ENCODE data around the gene HAGHL.

Gene HAGHL

DNA sequence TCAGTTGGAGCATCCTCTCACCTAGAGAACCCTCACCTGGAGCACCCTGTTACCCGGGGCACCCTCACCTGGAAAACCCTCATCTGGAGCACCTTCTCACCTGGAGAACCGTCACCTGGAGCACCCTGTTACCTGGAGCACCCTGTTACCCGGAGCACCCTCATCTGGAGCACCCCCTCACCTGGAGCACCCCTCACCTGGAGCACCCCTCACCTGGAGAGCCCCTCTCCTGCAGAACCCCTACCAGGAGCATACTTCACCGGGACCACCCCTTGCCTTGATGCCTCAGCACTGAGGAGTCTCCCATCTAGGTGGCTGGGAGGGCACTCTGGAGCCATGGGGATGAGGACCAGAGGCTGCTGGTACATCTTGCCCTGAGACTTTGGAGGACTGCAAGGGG lies 17.9 kb upstream of the HAGHL start:
- DNase-seq (ENCODE audit: low read depth), result no peak

DNA sequence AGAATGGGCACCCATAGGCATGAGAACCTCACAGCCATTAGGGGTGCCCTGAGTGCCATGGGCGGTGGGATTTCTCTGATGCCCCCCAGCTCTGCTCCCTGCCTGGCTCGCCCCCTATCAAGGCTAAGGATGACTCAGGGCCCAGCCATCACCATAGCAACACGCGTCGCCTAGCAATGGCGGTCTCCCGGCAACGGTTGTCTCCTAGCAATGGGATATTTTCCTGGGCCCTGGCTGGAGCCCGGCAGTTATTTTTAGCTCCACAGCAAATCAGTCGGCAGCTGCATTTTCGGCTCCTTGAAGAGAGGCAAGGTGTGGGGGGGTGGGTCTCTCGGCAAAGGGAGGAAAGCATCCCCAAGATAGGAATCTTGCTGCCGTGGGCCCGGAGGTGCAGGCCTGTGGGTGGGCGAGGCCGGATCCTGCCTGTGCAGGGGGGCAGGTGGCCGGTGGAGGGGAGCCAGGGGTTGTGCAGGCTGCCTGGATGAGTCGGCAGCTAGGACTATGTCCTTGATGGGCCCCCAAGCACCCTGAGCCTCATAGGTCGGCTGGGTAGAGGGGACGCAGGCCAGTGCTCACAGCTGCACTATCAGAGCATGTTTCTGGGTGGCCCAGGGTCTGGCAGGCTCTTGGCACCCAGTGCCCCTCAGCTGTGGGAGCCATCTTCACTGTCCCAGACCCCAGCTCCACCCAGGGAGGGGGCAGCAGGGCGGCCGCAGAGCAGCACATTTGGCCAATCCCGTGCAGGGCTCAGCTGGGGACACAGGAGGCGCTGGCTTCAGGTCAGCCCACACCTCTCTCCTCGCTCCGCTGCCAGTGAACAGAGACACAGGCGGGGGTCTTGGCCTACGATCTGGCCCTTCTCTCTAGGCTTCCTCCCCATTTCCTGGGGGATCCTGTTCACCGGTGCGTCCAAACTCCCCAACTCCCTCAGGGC lies 17.1 kb upstream of the HAGHL start:
- DNase-seq (ENCODE audit: low read depth), result no peak

DNA sequence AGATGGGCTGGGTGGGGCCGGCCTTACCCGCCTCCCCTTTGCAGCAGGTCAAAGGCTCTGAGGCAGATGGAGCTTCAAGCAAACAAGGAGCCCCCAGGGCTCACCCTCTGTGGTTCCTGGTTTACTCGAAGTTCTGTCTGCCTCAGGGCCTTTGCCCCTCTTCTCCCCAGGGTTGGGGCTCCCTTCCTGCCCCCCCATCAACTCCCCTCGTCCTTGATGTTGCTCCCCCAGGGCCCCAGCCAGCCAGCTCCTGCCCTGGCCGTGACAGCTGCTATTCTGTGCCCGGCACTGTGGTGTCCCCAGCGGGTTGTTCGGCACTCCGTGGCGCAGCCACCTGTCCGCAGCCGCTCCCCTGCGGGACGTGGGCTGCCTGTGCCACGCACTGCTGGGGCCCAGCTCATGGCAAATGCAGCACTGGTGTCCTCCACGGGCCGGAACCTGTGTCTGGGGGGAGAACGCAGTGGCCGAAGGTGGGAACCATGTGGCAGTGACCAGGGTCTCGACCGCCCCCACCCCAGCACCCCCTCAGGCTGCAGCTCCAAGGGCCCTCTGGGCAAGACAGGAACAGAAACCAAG lies 16.3 kb upstream of the HAGHL start:
- DNase-seq (ENCODE audit: low read depth), result no peak

DNA sequence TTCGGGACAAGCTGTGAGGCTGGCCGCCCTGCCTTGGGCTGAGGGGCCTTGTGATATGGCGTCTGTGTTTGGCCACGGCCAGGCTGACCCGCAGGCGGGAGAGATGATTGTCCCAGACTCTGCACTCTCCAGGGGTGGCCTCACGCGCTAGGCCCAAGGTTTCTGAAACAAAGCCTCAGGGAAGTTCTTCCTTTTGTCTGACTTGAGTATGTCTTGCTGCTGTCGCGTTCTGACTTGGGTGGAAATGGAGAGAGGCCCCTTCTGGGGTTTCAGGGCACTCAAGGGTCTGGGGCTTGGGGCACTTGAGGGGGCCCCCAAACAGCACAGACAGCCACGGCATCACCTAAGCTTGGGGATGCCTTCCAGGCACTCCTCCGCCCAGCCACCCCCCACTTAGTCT lies 15.8 kb upstream of the HAGHL start:
- DNase-seq (ENCODE audit: low read depth), result no peak

DNA sequence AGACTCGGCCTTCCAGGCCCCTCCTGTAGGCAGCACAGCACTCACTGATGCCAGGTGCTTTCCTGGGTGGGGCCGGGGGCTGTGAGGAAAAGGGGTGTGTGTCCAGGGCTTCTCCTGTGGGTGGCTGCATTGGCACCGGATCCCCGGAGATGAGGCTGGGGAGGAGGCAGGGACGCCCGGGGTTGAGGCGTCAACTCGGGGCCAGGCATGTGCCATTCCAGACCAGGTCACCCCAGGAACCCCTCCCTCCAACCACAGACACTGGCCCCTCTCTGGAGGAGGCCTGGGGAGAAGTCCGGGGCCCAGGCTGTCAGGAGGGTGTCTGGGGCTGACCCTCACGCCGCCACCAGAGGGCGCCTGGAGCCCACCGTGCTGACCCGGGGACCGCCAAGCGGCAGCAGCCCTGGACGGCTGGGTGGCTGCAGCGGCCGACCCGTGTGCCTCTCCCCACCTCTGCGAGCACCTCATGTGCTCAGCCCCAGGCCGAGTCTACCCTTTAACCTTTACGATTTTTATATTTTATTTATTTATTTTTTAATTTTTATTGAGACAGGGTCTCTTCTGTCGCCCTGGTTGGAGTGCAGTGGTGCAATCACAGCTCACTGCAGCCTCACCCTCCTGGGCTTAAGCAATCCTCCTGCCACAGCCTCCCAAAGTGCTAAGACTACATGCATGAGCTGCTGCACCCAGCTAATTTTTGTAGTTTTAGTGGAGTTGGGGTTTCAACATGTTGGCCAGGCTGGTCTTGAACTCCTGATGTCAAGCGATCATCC lies 15.2 kb upstream of the HAGHL start:
- DNase-seq (ENCODE audit: low read depth), result no peak

DNA sequence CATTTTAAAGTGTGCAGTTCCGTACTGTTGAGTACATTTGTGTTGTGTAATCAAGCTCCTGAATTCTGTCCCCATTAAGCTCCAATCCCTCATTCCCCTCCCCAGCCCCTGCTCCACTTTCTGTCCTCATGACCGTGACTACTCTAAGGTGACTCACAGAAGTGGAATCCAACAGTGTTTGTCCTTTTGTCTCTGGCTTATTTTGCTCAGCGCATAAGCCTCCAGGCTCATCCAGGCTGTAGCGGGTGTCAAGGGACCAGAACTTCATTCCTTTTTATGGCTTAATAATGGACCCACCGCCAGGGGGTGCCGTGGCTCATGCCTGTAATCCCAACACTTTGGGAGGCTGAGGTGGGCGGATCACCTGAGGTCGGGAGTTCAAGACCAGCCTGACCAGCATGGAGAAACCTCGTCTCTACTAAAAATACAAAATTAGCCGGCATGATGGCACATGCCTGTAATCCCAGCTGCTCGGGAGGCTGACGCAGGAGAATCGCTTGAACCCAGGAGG lies 14.1 kb upstream of the HAGHL start:
- peak; percentile 89 for DNase-seq (ENCODE audit: low read depth)

DNA sequence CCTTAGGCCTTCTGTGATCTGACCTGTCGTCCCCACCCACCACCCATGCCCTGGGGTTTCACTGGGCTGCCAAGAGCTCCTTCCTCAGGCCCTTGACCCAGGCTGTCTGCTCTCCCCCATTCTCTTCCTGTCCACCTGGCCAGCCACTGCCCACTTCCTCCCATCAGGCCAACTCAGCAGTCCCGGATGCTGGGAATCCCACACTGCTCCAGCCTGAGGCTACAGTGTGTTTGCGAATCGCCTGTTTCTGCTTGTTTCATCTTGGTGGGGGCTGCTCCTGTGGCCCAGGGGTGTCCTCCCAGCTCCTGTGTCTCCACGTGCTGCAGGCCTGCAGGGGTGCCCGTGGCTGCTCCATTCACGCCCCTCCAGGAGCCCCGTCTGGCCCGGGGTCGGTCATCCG lies 12.8 kb upstream of the HAGHL start:
- no peak for DNase-seq (ENCODE audit: low read depth)

DNA sequence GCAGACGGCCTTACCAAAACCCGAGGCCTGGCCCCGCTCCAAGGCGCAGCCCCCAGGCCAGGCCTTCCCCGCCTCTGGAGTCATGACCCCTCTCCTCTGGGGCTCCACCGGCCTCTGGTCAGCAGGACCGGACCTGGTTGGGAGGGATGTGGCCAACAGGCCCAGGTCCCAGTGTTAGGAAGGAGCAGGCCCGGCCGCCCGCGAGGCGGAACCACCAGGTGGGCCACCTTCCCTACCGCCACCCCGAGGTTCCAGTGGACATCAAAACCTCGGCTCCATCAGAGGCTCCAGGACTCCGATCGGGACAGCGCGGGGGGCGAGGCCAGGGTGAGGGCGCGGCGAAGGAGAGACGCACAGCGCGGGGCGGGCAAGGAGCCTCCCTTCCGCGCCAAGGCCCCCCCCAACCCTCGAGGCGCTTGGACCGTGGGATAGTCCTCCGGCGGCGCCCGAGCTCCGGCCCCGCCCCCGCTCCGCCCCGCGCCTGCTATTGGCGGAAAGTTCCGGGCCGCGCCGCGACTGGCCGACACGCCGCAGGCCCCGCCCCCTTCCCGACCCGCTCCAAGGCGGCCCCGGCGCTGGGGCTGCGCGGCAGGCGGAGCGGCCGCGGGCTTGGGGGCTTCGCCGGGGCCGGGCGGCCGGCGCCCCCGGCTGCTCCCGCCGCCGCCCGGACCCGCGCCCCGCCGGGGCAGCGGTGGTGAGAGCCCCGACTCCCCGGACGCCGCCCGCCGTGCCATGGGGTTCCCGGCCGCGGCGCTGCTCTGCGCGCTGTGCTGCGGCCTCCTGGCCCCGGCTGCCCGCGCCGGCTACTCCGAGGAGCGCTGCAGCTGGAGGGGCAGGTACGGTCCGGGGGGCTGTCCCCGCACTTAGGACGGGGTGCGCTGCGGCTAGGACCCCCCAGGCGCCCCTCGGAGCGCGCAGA lies 12.1 kb upstream of the HAGHL start, which contains the start of gene METRN:
Gene METRN, plus strand, starts transcription at position 561 of the 919 bp plus-strand sequence. Its CDS starts 172 bp downstream, at position 733.
- DNase-seq (ENCODE audit: low read depth), result peak; percentile 78

DNA sequence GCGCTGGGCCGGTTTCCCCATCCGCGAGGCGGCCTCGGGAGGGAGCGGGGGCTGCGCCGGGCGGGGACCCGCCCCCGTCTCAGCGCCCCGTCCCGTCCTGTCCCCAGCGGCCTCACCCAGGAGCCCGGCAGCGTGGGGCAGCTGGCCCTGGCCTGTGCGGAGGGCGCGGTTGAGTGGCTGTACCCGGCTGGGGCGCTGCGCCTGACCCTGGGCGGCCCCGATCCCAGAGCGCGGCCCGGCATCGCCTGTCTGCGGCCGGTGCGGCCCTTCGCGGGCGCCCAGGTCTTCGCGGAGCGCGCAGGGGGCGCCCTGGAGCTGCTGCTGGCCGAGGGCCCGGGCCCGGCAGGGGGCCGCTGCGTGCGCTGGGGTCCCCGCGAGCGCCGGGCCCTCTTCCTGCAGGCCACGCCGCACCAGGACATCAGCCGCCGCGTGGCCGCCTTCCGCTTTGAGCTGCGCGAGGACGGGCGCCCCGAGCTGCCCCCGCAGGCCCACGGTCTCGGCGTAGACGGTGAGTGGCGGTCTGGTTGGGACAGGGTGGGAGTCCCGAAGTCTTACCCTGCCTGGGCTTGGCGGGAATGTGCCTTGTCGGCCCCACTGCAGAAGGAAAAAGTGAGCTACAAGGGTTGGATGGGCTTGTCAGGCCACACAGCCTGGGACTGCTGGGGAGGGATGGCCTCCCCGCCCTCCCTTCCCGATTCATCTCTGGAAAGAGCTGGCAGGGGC lies 11.3 kb upstream of the HAGHL start:
- no peak for DNase-seq (ENCODE audit: low read depth)

DNA sequence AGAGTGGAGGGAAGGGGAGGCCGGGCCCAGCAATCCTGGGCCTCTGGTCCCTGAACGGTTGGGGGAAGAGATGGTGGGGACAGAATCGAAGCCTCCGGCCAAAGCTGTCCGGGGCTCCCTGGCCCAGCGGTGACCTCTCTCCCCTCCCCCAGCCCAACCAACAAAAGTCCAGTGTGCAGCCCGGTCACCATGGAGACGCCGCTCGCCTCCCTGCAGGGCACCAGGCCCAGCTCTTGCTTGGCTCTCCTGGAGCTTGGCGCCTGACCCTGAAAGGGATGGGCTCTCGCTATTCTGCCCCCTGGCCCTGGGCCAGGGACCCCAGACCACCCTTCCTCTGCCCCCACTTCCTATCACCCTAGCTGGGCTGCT lies 10.7 kb upstream of the HAGHL start:
- DNase-seq (ENCODE audit: low read depth), result no peak

DNA sequence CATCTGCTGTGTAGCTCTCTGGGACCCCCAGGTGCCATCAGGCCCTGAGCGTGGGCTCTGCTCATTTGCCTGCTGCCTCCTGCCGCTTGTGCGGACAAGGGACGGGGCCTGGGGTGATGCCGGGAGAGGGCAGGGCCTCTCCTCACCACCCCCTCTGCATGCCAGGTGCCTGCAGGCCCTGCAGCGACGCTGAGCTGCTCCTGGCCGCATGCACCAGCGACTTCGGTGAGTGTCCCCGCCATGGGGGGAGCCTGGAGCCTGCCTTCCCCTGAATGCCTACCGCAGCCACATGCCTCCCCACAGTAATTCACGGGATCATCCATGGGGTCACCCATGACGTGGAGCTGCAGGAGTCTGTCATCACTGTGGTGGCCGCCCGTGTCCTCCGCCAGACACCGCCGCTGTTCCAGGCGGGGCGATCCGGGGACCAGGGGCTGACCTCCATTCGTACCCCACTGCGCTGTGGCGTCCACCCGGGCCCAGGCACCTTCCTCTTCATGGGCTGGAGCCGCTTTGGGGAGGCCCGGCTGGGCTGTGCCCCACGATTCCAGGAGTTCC lies 10.1 kb upstream of the HAGHL start:
- DNase-seq (ENCODE audit: low read depth), result no peak

DNA sequence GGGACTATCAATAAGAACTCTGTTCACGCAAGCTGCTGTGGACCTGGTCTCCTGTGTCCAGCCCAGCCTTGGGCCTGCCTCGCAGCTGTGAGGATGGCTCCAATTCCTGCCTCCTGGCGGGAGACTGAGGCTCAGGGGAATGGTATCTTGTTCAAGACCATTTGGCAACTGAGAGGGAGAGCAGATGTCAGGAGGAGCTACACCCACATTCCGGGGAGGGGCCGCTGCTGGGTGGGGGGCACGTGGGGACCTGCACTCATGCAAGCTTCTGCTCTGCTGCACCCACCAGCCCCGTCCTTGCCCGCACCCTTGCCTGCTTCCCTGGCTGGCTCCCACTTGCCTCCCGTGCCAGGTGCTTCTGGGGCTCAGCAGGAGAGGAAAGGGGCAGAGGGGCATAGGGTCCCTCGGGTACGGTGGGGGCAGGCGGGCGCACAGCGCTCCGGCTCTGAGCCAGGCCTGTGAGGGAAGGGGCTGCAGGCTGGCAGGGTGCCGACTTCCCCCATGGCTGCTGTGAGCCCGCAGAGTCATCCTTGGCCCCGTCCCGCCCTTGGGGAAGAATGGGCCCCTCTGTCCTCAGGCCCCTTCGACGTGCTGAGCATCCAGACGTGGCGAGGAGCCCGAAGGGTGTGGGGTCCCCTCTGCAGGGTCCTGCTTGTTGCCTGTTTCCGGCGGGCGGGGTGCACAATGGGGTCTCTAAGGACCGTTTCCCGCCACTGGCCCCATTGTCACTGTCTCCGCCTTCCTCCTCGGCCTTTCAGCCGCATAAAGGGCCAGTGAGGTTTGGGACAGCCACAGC lies 9.3 kb upstream of the HAGHL start:
- DNase-seq (ENCODE audit: low read depth), result no peak

DNA sequence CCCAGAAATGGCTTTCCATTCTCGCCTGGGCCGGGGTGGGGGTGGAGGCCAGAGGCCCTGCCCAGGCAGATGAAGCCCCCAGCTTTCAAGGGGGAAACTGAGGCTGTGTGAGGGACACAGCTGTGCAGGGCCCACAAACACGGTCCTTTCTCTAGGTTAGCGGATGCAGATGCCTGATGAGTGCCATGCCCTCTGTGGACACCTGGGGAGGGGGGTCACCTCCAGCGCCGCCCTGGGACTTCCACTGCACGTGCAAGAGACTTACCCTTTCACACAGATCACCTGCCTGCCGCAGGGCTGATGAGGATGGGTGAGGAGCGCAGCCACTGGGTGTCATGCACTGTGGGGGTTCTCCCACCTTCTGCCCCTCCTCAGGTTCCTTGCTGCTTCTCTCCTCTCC lies 8.5 kb upstream of the HAGHL start:
- no peak for DNase-seq (ENCODE audit: low read depth)

DNA sequence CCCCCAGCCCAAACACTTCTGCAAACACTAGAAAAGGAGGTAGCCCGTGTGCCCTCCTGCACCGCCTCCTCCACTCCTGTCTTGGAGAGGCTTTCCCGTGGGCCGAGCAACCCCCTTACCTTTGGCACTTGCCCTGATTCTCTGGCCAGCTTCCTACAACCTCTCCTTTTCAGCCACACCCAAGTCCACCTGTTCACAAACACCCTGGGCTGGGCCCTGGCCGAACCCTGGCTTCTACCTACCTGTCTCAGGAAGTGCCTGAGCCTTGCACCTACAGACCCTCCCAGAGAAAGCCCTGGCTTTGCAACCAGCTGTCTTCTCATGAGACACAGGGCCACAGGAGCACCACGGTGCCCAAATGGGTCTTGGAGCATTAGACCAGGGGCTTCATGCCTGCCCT lies 8.0 kb upstream of the HAGHL start:
- DNase-seq (ENCODE audit: low read depth), result no peak

DNA sequence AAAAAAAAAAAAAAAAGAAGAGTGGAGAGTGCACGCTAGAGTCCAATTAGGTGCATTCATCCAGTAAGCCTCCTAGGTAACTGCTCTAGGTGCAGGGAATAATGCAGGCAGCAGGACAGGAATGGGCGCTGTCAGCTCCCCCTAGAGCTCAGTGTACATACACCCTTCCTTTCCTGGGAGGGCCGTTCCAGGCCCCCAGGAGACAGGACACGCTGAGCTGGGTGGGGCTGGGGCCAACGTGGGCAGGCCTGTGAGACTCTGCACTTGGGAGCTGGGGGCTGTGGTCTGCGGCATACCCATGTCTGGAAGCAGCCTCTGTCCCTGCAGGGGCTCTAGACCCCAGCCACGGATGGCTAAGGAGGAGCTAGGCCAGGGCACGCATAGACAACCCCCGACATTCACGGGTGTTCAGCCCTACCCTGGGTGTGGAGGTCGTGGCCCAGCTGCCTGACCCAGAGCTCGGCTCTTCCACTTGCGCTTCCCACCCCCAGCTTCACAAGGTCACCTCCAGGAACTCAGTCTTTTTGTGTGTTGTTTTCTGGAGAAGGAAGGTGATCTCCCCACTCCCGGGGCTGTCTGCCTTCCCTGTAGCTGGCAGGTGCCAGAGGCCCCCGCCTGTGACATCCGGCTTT lies 7.0 kb upstream of the HAGHL start:
- DNase-seq (ENCODE audit: low read depth), result no peak

DNA sequence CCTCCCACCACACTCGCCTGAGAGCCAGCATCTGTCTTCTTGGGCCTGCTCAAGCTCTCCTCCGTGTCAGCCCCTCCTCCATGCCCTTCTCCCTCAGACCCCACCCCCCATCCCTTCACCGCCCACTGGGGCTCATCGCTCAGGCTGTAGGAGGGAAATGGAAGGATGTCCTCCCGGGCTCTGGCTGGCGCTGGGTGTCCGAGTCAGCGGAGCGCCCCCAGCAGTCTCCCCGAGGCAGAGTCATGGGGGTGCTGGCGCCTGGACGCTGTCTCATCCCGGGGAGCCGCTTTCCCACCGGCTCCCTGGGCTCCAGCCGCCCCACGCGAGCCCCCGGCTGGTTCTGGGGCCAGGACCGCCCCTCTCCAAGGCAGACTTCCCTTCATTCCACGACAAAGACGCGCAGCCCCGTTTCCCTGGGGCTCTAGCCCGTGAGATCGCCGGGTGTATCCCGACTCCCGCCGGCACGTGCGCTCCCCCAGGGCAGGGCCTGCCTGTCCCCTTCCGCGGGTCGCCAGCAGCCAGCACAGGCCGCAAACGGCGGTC lies 6.4 kb upstream of the HAGHL start:
- DNase-seq (ENCODE audit: low read depth), result no peak

DNA sequence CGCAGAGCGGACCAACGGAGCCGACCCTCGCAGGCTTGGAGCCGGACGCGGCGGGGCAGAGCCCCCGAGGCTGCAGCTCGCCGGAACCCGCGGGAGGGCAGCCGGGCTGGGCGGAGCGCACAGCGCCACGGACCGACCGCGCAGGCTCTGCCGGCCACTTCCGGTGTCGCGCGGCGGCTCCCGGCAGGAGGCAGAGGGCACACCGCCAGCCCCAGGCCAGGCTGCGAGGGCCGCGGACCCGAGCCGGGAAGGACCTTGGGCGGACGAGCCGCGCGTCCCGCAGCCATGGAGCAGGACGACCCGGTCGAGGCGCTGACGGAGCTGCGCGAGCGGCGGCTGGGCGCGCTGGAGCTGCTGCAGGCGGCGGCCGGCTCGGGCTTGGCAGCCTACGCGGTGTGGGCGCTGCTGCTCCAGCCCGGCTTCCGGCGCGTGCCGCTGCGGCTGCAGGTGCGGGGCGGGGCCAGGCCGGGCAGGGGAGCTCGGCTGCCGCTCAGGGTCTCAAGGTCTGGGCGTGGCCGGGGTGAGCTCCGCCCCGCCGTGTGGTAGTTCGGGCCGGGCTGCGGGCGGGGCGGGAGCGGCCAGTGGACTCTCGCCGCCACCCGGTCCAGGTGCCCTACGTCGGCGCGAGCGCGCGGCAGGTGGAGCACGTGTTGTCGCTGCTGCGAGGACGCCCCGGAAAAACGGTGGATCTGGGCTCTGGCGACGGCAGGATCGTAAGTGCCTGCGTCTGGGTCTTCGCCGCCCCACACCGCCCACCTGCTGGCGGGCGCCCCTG lies 5.7 kb upstream of the HAGHL start, which contains the start of gene ANTKMT:
Gene ANTKMT, plus strand, starts transcription at position 157 of the 775 bp plus-strand sequence. Its CDS starts 129 bp downstream, at position 286.
- no peak for DNase-seq (ENCODE audit: low read depth)
